ENCODE measurements around the gene ANXA11.
"Not testable (repeated sequence)": the region's sequence is repeated elsewhere in the genome, so short reads cannot be mapped to it uniquely, and the experiment has no call there.

ANXA11 gene

DNA sequence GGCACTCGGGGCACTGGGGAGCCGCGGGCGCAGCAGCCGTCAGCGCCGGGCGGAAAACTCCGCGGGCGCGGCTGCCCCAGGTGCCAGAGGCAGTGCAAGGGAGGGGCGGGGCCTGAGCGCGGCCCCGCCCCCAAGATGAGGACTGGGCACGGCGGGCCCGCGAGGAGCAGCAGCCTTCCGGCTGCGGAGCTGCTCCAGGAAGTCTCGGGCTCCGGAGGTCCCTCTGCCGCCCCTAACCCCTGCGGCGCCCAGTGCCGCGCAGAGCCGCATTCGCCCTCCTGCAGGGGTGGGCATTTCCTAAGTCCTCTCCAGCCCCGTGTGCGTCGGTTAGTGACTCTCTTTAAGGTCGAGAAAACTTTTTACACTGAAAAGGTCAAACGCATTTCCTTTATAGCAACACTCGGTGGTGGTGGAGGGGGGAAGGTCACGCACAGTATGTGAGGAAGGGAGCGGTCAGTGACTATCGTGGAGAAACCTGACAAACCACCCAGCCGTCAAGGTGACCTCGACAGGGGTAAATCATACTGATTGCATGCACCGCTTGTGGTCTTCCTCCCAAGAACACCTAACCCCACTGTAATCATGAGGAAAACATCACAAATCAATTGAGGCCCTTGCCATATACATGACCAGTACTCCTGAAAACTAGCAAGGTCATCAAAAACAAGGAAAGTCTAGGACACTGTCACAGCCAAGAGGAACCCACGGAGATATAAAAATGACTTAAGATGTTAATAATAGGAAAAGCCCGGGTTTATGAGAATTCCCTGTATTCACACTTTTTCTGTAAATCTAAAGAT is at the start of gene ANXA11:
Gene ANXA11, minus strand, starts transcription at position 61 of the 800 bp plus-strand sequence. CDS start 32,676 bp downstream, outside the sequence.
- TF ChIP-seq, protein P1, sequence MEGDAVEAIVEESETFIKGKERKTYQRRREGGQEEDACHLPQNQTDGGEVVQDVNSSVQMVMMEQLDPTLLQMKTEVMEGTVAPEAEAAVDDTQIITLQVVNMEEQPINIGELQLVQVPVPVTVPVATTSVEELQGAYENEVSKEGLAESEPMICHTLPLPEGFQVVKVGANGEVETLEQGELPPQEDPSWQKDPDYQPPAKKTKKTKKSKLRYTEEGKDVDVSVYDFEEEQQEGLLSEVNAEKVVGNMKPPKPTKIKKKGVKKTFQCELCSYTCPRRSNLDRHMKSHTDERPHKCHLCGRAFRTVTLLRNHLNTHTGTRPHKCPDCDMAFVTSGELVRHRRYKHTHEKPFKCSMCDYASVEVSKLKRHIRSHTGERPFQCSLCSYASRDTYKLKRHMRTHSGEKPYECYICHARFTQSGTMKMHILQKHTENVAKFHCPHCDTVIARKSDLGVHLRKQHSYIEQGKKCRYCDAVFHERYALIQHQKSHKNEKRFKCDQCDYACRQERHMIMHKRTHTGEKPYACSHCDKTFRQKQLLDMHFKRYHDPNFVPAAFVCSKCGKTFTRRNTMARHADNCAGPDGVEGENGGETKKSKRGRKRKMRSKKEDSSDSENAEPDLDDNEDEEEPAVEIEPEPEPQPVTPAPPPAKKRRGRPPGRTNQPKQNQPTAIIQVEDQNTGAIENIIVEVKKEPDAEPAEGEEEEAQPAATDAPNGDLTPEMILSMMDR (IDR thresholded peaks at IDR 0.05; ENCODE audit: unreplicated experiment in 3 of 3), result no peak
- H3K4me3 Mint-ChIP-seq, result peak within 1 kb of the TSS; percentile 88 to 93 (median 91)
- no peaks in the 10 kb centered on the region for H3K36me3 Mint-ChIP-seq (ENCODE audit: low read depth)
- peaks cover 49% of the 10 kb centered on the region for H3K4me1 Mint-ChIP-seq
- peak within 1 kb of the TSS; percentile 89 to 96 (median 92) for H3K27ac Mint-ChIP-seq
- H3K9me3 Mint-ChIP-seq, result no peaks in the 10 kb centered on the region
- no peaks in the 10 kb centered on the region for H3K27me3 Mint-ChIP-seq (ENCODE audit: low read depth)

DNA sequence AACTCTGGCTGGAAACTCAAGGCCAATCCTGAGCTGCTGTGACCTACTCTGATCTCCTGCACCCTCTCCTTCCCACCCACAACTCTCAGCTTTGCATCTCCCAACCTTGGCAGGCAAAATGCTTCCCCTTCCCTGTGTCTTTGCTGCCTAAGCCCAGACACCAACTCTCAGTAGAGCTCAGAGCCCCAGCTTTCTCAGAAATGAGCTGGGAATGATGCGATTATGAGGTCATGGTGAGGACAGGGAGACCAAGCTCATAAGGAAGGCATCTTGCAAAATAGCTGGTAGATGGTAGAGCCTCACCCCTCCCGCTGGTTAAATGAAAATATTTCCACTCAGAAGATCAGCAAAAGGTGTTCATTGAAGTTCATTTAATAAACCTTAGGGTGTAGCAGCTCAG is 49.4 kb upstream of the ANXA11 start:
- H3K36me3 Mint-ChIP-seq (ENCODE audit: low read depth); H3K9me3 Mint-ChIP-seq; H3K27ac Mint-ChIP-seq; H3K4me3 Mint-ChIP-seq: not testable (repeated sequence)
- peaks cover 14% of the 10 kb centered on the region for H3K4me1 Mint-ChIP-seq
- H3K27me3 Mint-ChIP-seq (ENCODE audit: low read depth), result peaks cover 26% of the 10 kb centered on the region

DNA sequence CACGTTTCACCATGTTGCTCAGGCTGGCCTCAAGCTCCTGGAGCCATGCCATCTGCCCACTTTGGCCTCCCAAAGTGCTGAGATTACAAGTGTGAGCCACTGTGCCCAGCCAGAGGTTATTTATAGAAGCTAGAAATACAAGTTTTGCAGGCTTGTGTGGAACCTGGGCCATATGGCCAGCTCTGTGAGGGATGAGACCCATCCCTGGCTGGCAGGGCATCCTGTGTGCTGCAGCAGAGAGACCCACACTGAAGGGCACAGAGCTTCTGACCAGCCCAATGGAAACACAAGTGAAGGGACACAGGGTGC is 48.6 kb upstream of the ANXA11 start:
- not testable (repeated sequence) for H3K27ac Mint-ChIP-seq

DNA sequence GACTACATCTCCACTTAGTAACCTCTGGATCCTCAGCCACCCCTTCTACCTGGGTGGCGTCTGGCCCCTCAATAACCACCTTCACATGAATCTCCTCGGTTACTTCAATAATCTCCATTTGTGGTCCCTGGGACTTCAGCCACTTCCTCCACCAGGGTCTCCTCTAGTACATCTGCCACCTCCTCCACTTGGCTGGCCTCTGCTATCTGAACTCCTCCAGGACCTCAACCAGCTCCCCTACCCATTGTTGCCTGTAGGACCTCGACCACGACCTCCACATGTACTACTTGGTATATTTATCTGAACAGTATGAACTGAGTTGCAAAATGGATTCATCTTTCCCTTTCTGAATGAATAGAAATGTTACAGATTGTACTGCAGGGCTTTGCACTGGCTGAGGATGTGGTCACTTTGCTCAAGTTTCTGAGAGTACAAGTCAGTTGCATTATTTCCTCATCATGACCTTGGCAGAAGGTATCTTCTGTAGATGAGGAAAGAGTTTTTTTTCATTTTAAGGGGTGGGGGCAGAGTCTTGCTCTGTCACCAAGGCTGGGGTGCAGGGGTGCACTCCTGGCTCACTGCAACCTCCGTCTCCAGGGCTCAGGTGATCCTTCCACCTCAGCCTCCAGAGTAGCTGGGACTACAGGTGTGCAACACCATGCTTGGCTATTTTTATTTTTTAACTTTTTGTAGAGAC is 48.1 kb upstream of the ANXA11 start:
- TF ChIP-seq, protein P1 (IDR thresholded peaks at IDR 0.05; ENCODE audit: unreplicated experiment in 3 of 3), result no peak
- H3K27ac Mint-ChIP-seq, result no peak overlapping the region
- H3K36me3 Mint-ChIP-seq (ENCODE audit: low read depth), result no peaks in the 10 kb centered on the region
- H3K4me1 Mint-ChIP-seq, result peaks cover 14% of the 10 kb centered on the region
- no peak overlapping the region for H3K4me3 Mint-ChIP-seq
- peaks cover 26% of the 10 kb centered on the region for H3K27me3 Mint-ChIP-seq (ENCODE audit: low read depth)
- H3K9me3 Mint-ChIP-seq, result no peaks in the 10 kb centered on the region

More for the DNA sequence above, 48.6 kb upstream of the ANXA11 start:
- H3K4me3 Mint-ChIP-seq; H3K9me3 Mint-ChIP-seq; H3K36me3 Mint-ChIP-seq (ENCODE audit: low read depth): not testable (repeated sequence)
- peaks cover 14% of the 10 kb centered on the region for H3K4me1 Mint-ChIP-seq
- H3K27me3 Mint-ChIP-seq (ENCODE audit: low read depth), result peaks cover 26% of the 10 kb centered on the region

DNA sequence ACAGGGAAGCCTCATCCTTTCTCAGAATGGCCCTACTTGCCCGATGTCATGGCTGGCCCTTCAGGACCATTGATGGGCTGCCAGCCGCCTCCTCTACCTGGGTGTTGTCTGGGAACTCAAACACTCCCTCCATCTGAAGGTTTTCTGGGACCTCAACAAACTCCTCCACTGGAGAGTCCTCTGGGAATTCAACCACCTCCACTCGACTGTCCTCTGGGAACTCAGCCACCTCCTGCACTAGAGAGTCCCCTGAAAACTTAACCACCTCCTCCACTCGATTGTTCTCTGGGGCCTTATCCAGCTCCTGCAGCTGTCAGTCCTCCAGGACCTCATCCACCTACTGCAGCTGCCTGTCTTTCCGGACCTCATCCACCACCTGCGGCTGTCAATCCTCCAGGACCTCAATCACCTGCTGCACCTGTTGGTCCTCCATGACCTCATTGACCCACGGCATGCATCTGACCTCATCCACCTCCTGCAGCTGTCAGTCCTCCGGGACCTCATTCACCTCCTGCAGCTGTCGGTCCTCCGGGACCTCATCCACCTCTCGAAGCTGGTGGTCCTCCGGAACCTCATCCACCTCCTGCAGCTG is 47.1 kb upstream of the ANXA11 start:
- peaks cover 14% of the 10 kb centered on the region for H3K4me1 Mint-ChIP-seq

DNA sequence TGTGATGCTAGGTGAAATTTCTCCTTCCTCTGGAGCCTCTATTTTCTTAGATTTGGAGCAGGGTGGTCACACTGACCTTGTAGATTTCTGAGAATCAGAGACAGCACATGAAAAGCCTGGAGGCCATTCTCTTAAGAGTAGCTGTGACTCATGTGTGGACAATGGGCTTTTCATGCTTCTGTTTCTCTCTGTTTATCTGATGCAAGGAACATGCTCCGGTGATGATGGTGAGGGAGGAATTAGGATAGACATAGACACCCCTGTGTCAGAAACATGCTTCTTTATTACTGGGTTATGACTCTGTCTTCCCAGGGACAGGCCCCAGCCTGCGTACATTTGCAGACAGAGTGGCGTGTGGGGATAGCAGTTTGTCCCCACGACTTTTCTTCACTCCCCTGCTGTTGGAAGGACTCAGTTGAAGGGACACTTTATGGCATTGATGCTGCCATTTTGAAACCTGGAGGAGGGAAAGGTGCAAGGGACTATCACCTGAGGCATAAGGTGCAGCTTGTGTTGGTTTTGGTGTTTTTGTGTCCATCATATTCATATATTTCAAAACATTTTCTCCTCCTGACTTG is 46.5 kb upstream of the ANXA11 start:
- H3K9me3 Mint-ChIP-seq; H3K4me3 Mint-ChIP-seq; H3K27ac Mint-ChIP-seq; H3K36me3 Mint-ChIP-seq (ENCODE audit: low read depth): not testable (repeated sequence)
- Mint-ChIP-seq H3K27me3 (ENCODE audit: low read depth) (peaks cover 22% of the 10 kb centered on the region), H3K4me1 (peaks cover 14% of the 10 kb centered on the region)

More for the DNA sequence above, 47.1 kb upstream of the ANXA11 start:
- H3K27ac Mint-ChIP-seq, result no peak overlapping the region
- no peak overlapping the region for H3K4me3 Mint-ChIP-seq
- H3K36me3 Mint-ChIP-seq (ENCODE audit: low read depth), result no peaks in the 10 kb centered on the region
- TF ChIP-seq, protein P1 (IDR thresholded peaks at IDR 0.05; ENCODE audit: unreplicated experiment in 3 of 3), result no peak
- H3K27me3 Mint-ChIP-seq (ENCODE audit: low read depth), result peaks cover 25% of the 10 kb centered on the region
- H3K9me3 Mint-ChIP-seq, result no peaks in the 10 kb centered on the region

DNA sequence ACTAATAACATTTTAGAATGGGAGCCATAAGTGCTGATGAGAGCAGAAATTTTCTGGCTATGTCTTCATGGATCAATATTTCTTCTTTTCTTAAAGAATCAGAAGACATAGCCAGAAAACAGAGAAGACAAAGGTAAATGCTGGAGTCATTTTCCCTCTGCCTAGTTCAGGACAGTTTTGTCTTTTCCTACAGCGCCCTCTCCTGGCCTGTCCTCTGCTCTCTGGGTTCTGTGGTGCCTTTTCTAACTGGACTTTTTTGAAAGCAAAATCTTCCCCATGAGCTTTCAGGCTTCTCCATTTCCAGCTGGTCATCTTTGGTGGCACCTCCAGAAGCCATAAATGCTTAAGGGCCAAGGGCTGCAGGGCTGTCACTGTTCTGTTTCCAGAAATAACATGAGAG is 45.1 kb upstream of the ANXA11 start:
- not testable (repeated sequence) for H3K36me3 Mint-ChIP-seq (ENCODE audit: low read depth); H3K27ac Mint-ChIP-seq; H3K4me3 Mint-ChIP-seq; H3K9me3 Mint-ChIP-seq
- H3K4me1 Mint-ChIP-seq, result peaks cover 14% of the 10 kb centered on the region
- H3K27me3 Mint-ChIP-seq (ENCODE audit: low read depth), result peaks cover 13% of the 10 kb centered on the region

DNA sequence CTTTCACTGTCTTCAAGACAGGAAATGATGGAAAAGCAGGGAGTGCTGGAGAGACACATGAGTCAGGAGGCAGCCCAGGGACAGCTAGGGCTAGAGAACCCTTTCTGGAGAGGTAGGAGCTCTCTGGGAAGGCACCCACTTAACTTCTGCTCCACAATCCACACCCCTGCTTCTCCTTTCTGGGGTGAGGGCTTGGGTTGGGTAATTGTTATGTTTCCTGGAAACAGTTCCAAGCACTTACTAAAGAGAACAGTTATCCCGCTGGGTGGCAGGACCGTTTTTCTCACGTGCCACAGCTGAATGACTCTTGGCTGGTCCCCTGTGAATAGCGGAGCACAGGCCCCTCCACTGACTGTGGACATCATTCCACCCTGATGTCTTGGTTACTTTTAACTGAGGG is 44.6 kb upstream of the ANXA11 start:
- H3K4me3 Mint-ChIP-seq; H3K27ac Mint-ChIP-seq; H3K9me3 Mint-ChIP-seq; H3K36me3 Mint-ChIP-seq (ENCODE audit: low read depth): not testable (repeated sequence)
- Mint-ChIP-seq H3K27me3 (ENCODE audit: low read depth) (peaks cover 13% of the 10 kb centered on the region), H3K4me1 (peaks cover 14% of the 10 kb centered on the region)

DNA sequence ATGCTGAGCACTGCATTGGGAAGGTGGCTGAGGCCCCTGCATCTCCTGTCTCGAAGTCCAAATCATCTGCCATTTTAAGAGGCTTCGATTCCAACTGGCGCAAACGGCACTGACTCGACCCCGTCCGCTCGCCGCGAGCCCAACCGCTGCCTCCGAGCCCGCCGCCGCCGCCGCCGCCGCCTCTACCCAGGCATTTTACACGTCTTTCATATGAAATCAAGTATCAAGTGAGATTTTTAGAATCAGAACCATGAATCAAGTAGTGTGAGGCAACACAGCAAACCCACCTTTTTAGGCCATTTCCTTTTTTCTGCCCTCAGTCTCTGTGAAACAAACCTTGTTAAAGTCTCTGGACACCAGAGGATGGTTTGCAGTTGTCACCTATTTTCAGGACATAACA is 42.3 kb upstream of the ANXA11 start:
- not testable (repeated sequence) for H3K36me3 Mint-ChIP-seq (ENCODE audit: low read depth); H3K27me3 Mint-ChIP-seq (ENCODE audit: low read depth); H3K9me3 Mint-ChIP-seq; H3K27ac Mint-ChIP-seq; H3K4me3 Mint-ChIP-seq
- H3K4me1 Mint-ChIP-seq, result peaks cover 10% of the 10 kb centered on the region

DNA sequence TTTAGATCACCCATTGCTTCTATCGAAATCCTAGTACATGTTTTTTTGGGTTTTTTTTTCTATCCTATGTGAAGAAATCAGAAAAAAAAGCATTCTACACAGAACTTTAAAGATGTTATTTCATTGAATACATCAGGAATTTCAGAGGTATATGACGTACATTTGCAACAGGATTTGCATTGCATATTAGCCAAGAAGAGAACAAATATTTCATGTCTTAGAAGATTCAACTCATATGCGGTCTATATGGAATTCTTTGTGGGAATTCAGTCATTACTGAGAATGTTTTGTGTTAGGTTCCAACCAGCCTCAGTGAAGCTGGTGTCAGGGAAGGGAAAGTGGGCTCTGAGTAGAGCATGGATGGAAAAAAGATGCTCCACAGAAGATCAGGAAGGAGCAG is 39.0 kb upstream of the ANXA11 start:
- H3K27me3 Mint-ChIP-seq (ENCODE audit: low read depth); H3K9me3 Mint-ChIP-seq; H3K4me1 Mint-ChIP-seq; H3K36me3 Mint-ChIP-seq (ENCODE audit: low read depth); H3K4me3 Mint-ChIP-seq; H3K27ac Mint-ChIP-seq: not testable (repeated sequence)

DNA sequence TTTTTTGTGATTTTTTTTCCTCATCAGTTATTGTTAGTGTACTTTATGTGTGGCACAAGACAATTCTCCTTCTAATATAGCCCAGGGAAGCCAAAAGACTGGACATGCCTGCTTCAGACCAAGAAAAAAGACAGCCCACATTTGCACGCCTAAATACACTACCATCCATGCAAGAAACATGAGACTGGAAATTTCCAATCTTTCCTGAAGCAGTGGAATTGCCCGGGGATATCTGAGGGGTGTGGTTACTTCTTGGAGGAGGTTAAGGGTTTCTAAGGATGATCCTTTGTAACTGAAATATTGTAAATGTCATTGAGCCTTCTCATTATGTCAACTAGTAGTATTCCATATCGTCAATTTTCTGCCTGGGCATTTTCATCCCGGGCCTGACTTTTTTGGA is 37.0 kb upstream of the ANXA11 start:
- not testable (repeated sequence) for H3K36me3 Mint-ChIP-seq (ENCODE audit: low read depth); H3K4me3 Mint-ChIP-seq; H3K9me3 Mint-ChIP-seq; H3K27ac Mint-ChIP-seq; H3K27me3 Mint-ChIP-seq (ENCODE audit: low read depth); H3K4me1 Mint-ChIP-seq
